Measurements from ENCODE around the gene TGM3. TPM values are rescaled to one million over a fixed set of nuclear protein-coding genes. Genes with fewer than 3 reads are reported as not detected.

The TGM3 gene
- total RNA-seq (2022; extraction: Qiagen RNA extraction): 0.06 to 0.22 TPM in 2 of 5 replicates, not detected in the others

GRCh38 chr20:2295886-2296515 lies at the start of gene TGM3:
Gene TGM3, plus strand, starts transcription at chr20:2296001. Its CDS starts 63 bp downstream, at chr20:2296064.

GRCh38 chr20:2380601-2381000 lies 84.8 kb downstream of the TGM3 start, which contains the start of gene TGM6:
Gene TGM6, plus strand, starts transcription at chr20:2380901. Its CDS starts 68 bp downstream, at chr20:2380969.

Other genes with a start within 250 kb of the TGM3 start
- 11.1 to 13.0 TPM (median 11.8 TPM) in 5 replicates for gene STK35, start 194.2 kb upstream of the TGM3 start, total RNA-seq (2022; extraction: Qiagen RNA extraction)
- not detected in 5 replicates for gene TGM6, start 84.9 kb downstream of the TGM3 start, total RNA-seq (2022; extraction: Qiagen RNA extraction)
- gene SNRPB, start 174.8 kb downstream of the TGM3 start, total RNA-seq (2022; extraction: Qiagen RNA extraction): 887 to 1,036 TPM (median 1,008 TPM) in 5 replicates
- gene ZNF343, start 212.9 kb downstream of the TGM3 start, total RNA-seq (2022; extraction: Qiagen RNA extraction): 11.5 to 13.0 TPM (median 12.4 TPM) in 5 replicates
- gene TMC2, start 240.6 kb downstream of the TGM3 start, total RNA-seq (2022; extraction: Qiagen RNA extraction): not detected in 5 replicates

All from A549 treated with Mapracorat at 1 μM for 4 hours (cell line).